Fibroblast of the aortic adventitia (primary cell): ENCODE results near the gene COPB2. TPM values are rescaled to one million over a fixed set of nuclear protein-coding genes. Genes with fewer than 3 reads are reported as not detected.

Experiments used
- DNase-seq: peaks from one replicate; pipeline ENCODE4 v3.0.0-alpha.2; 2010; ENCODE audit warnings: low read depth
- H3K4me3 ChIP-seq: 2 replicates; pipeline ENCODE4 v1.5.1; 2011; ENCODE audit warnings: low read depth, mild to moderate bottlenecking, control low read depth, low read length, moderate library complexity
- CTCF ChIP-seq: IDR thresholded peaks from 2 replicates; pipeline ENCODE4 v1.5.1; 2011; ENCODE audit warnings: mild to moderate bottlenecking, low read length, control low read depth, inconsistent platforms; ENCODE audit not compliant: insufficient read depth
- total RNA-seq: library from RNA; depleted of rRNA; stranded (reverse); fragments of >200 nt; gene quantifications from 2 replicates; pipeline ENCODE4 v1.2.3, GENCODE V29; 2012; ENCODE audit warnings: low replicate concordance

COPB2 gene
- total RNA-seq, 1 donor: 173 TPM

GRCh38 chr3:139380575-139380974 is 8.9 kb downstream of the COPB2 start:
- DNase-seq: no peak
- TF ChIP-seq CTCF: no peak

GRCh38 chr3:139378587-139379241 is 10.7 kb downstream of the COPB2 start:
- H3K4me3 ChIP-seq: no peak overlapping the region
- DNase-seq: no peak
- no peak for TF ChIP-seq CTCF

More at GRCh38 chr3:139380575-139380974, 8.9 kb downstream of the COPB2 start:
- no peak overlapping the region for H3K4me3 ChIP-seq

- TF ChIP-seq CTCF: no peak
- no peak for DNase-seq
These were observed 12.1 kb downstream of the COPB2 start for GRCh38 chr3:139377378-139377777.

GRCh38 chr3:139374099-139374498 is 15.3 kb downstream of the COPB2 start:
- DNase-seq: no peak
- no peak for TF ChIP-seq CTCF
- H3K4me3 ChIP-seq: no peak overlapping the region

More at GRCh38 chr3:139377378-139377777, 12.1 kb downstream of the COPB2 start:
- no peak overlapping the region for H3K4me3 ChIP-seq

GRCh38 chr3:139364549-139364948 is 24.9 kb downstream of the COPB2 start:
- no peak for DNase-seq
- no peak for TF ChIP-seq CTCF
- no peak overlapping the region for H3K4me3 ChIP-seq

GRCh38 chr3:139361276-139361675 is 28.2 kb downstream of the COPB2 start:
- H3K4me3 ChIP-seq: no peak overlapping the region
- DNase-seq: no peak
- TF ChIP-seq CTCF: no peak
